MG63 (cell line): Measurements from ENCODE around the gene SLC12A4. TPM values are rescaled to one million over a fixed set of nuclear protein-coding genes. Genes with fewer than 3 reads are reported as not detected.

Source experiments
- DNase-seq: peaks from one replicate; pipeline ENCODE4 v3.0.0-alpha.2; 2020
- H3K27me3 ChIP-seq: fragments of 250-450 bp; sonication (Bioruptor Pico); 2 replicates; pipeline ENCODE4 v1.5.1; 2020; ENCODE audit warnings: mild to moderate bottlenecking, moderate library complexity
- H3K36me3 ChIP-seq: fragments of 250-450 bp; sonication (Bioruptor Pico); 2 replicates; pipeline ENCODE4 v1.5.1; 2020; ENCODE audit warnings: mild to moderate bottlenecking, moderate library complexity
- H3K4me3 ChIP-seq: fragments of 250-450 bp; sonication (Bioruptor Pico); 2 replicates; pipeline ENCODE4 v1.5.1; 2020; ENCODE audit warnings: mild to moderate bottlenecking, moderate library complexity
- H3K9me3 ChIP-seq: fragments of 250-450 bp; sonication (Bioruptor Pico); 2 replicates; pipeline ENCODE4 v1.5.1; 2020; ENCODE audit warnings: mild to moderate bottlenecking, moderate library complexity
- total RNA-seq: library from RNA; depleted of rRNA; stranded (reverse); fragments of >200 nt; shearing (Covaris generic); gene quantifications from 2 replicates; pipeline ENCODE4 v1.2.3, GENCODE V29; 2014; ENCODE audit warnings: low replicate concordance; rRNA removed

Gene SLC12A4
- total RNA-seq, 1 experiment from 2014 or later, result 11.9 TPM

- no peak for DNase-seq
- Histone ChIP-seq H3K27me3 (no peaks in the 10 kb centered on the region), H3K36me3 (no peaks in the 10 kb centered on the region), H3K9me3 (no peaks in the 10 kb centered on the region), H3K4me3 (no peak overlapping the region)
Measured at GRCh38 chr16:67902831-67903230, 65.6 kb downstream of the SLC12A4 start.

DNA sequence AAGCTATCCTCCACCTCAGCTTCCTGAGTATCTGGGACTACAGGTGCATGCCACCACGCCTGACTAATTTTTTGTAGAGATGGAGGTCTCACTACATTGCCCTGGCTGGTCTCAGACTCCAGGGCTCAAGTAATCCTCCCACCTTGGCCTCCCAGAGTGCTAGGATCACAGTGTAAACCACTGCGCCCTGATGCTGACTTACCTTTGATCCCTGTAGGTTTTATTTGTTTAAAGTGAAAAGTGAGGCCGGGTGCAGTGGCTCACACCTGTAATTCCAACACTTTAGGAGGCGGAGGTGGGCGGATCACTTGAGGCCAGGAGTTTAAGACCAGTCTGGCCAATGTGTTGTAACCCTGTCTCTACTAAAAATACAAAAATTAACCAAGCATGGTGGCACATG, 66.7 kb downstream of the SLC12A4 start:
- DNase-seq, result no peak
- no peaks in the 10 kb centered on the region for H3K9me3 ChIP-seq
- H3K4me3 ChIP-seq, result no peak overlapping the region
- H3K27me3 ChIP-seq, result no peaks in the 10 kb centered on the region
- no peaks in the 10 kb centered on the region for H3K36me3 ChIP-seq

GRCh38 chr16:67897231-67897630, 71.2 kb downstream of the SLC12A4 start:
- no peaks in the 10 kb centered on the region for H3K36me3 ChIP-seq
- H3K27me3 ChIP-seq, result no peaks in the 10 kb centered on the region
- H3K9me3 ChIP-seq, result no peaks in the 10 kb centered on the region
- no peak overlapping the region for H3K4me3 ChIP-seq
- peak; percentile 20 for DNase-seq

DNA sequence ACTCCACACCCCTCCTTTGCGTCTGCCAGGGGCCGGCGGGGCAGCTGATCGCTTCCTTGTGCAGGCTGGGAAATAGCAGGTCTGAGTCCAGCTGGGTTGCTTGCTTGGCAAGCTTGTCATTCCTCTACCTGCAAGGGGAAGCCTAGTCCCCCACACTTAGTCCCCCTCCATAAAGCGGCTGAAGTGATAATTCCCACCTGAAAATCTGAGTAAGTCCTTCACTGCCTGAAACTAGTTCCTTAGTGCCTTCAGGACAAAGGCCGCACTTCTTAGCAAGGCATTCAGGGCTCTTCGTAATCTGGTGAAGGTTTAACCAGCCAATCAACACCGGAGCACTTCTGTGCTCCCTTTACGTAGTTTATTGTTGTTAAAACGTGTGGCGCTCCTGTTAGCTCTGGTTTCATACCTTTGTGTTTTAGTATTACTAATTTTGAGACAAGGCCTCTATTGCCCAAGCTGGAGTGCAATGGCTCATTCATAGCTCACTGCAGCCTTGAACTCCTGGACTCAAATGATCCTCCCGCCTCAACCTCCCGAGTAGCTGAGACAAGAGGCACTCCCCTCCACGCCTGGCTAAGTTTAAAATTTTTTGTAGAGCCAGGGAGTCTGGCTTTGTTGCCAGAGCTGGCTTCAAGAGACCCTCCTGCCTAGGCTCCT, 74.6 kb downstream of the SLC12A4 start:
- DNase-seq, result no peak
- Histone ChIP-seq H3K27me3 (no peaks in the 10 kb centered on the region), H3K36me3 (no peaks in the 10 kb centered on the region), H3K9me3 (no peaks in the 10 kb centered on the region), H3K4me3 (peak overlapping the region; percentile 75)

Other genes with a start within 250 kb of the SLC12A4 start
- gene GFOD2, start 249.3 kb downstream of the SLC12A4 start, total RNA-seq, result 11.8 and 13.4 TPM in 2 replicates
- 0.79 and 1.8 TPM in 2 replicates for gene RANBP10, start 162.1 kb downstream of the SLC12A4 start, total RNA-seq
- 1.4 TPM in 1 of 2 replicates, not detected in the other for gene TSNAXIP1, start 161.7 kb downstream of the SLC12A4 start, total RNA-seq
- gene THAP11, start 126.3 kb downstream of the SLC12A4 start, total RNA-seq, result 37.2 and 42.9 TPM in 2 replicates
- gene NUTF2, start 121.7 kb downstream of the SLC12A4 start, total RNA-seq, result 55.9 and 178 TPM in 2 replicates
- gene CENPT, start 120.9 kb downstream of the SLC12A4 start, total RNA-seq, result 20.4 and 27.4 TPM in 2 replicates
- 19.8 and 38.6 TPM in 2 replicates for gene EDC4, start 95.6 kb downstream of the SLC12A4 start, total RNA-seq
- not detected in 2 replicates for gene NRN1L, start 83.8 kb downstream of the SLC12A4 start, total RNA-seq
- 3.1 and 13.8 TPM in 2 replicates for gene PSKH1, start 75.4 kb downstream of the SLC12A4 start, total RNA-seq
- 0.72 and 1.9 TPM in 2 replicates for gene CTRL, start 36.8 kb downstream of the SLC12A4 start, total RNA-seq
- 8.8 and 12.7 TPM in 2 replicates for gene PSMB10, start 31.8 kb downstream of the SLC12A4 start, total RNA-seq
- 0.16 TPM in 1 of 2 replicates, not detected in the other for gene LCAT, start 24.5 kb downstream of the SLC12A4 start, total RNA-seq
- not detected in 2 replicates for gene DPEP3, start 11.9 kb upstream of the SLC12A4 start, total RNA-seq
- not detected in 2 replicates for gene DPEP2, start 30.8 kb upstream of the SLC12A4 start, total RNA-seq
- gene DPEP2NB, start 47.3 kb upstream of the SLC12A4 start, total RNA-seq, result not detected in 2 replicates
- gene DDX28, start 54.6 kb upstream of the SLC12A4 start, total RNA-seq, result 17.9 and 18.0 TPM in 2 replicates
- 16.9 and 25.0 TPM in 2 replicates for gene DUS2, start 54.6 kb upstream of the SLC12A4 start, total RNA-seq
- gene NFATC3, start 116.7 kb upstream of the SLC12A4 start, total RNA-seq, result 4.5 and 4.6 TPM in 2 replicates